Bronchial epithelial cell (primary cell): ENCODE data around the gene CIAO2B. TPM values are rescaled to one million over a fixed set of nuclear protein-coding genes. Genes with fewer than 3 reads are reported as not detected.

Experiments used
- DNase-seq: peaks from one replicate; pipeline ENCODE4 v3.0.0-alpha.2; 2010; ENCODE audit warnings: low read depth
- FAIRE-seq: peaks from 2 replicates; lab custom pipeline; 2011; peaks lifted over from hg19 to GRCh38; lab: Jason Lieb, UNC
- H3K27me3 ChIP-seq: 2 replicates; pipeline ENCODE4 v1.5.1; 2011; ENCODE audit warnings: low read length; ENCODE audit not compliant: control insufficient read depth, insufficient read depth
- H3K36me3 ChIP-seq: 2 replicates; pipeline ENCODE4 v1.5.1; 2011; ENCODE audit warnings: low read length; ENCODE audit not compliant: control insufficient read depth, insufficient read depth
- H3K4me3 ChIP-seq: 2 replicates; pipeline ENCODE4 v1.5.1; 2011; ENCODE audit warnings: mild to moderate bottlenecking, low read depth, low read length, control low read depth
- CTCF ChIP-seq: IDR thresholded peaks from 2 replicates; pipeline ENCODE4 v1.5.1; 2011; ENCODE audit warnings: mild to moderate bottlenecking, moderate library complexity, low read length, control low read depth, inconsistent platforms; ENCODE audit not compliant: insufficient read depth, severe bottlenecking
- total RNA-seq: library from RNA; depleted of rRNA; stranded (reverse); fragments of >200 nt; gene quantifications from 2 replicates; pipeline ENCODE4 v1.2.1, GENCODE V29; 2014

The CIAO2B gene
- total RNA-seq, 1 donor from 2014 or later, result 227 TPM

GRCh38 chr16:66923247-66923731, 10.9 kb downstream of the CIAO2B start:
- DNase-seq, result no peak
- no peak for FAIRE-seq
- no peaks in the 10 kb centered on the region for H3K36me3 ChIP-seq
- peaks cover 1% of the 10 kb centered on the region for H3K27me3 ChIP-seq
- TF ChIP-seq CTCF, result no peak
- H3K4me3 ChIP-seq, result no peak overlapping the region

- FAIRE-seq, result no peak
- TF ChIP-seq CTCF, result no peak
- no peak for DNase-seq
- H3K4me3 ChIP-seq, result no peak overlapping the region
- peaks cover 1% of the 10 kb centered on the region for H3K27me3 ChIP-seq
- H3K36me3 ChIP-seq, result no peaks in the 10 kb centered on the region
Observed at GRCh38 chr16:66921729-66922450, 12.3 kb downstream of the CIAO2B start.

DNA sequence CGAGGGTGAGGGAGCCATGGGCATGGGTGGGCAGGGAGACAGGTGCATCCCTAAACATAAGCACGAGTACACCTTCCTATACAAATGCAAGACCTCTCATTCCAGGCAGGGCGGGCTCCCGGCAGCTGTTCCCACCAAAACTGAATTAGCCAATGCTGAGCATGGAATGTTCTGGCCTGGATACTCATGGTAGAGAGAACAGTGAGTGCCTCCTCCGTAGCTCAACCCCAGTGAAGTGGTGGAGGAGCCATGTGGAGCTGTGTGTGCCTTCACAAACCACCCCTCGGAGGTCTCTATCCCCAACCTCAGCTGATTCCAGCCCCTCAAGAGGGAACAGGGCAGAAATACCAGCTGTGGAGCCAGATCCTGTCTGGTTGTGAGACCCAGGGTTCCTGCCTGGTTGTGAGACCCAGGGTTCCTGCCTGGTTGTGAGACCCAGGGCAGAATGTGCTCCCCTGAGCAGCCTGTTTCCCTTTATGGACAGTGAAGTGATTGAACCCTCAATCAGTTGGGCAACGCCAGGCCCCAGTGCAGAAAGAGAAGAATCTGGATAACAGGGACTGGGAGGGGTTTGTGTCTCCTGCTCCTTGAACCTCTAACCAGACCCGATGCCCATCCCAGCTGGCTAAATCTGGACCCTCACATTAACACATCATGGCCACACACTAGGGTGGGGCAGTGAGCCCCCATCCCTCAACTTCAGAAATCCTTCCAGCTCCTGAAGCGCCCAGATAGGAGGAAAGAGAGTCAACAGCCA, 13.1 kb downstream of the CIAO2B start:
- Histone ChIP-seq H3K4me3 (no peak overlapping the region), H3K27me3 (peaks cover 1% of the 10 kb centered on the region), H3K36me3 (no peaks in the 10 kb centered on the region)
- no peak for TF ChIP-seq CTCF
- FAIRE-seq, result peak; percentile 84
- no peak for DNase-seq

DNA sequence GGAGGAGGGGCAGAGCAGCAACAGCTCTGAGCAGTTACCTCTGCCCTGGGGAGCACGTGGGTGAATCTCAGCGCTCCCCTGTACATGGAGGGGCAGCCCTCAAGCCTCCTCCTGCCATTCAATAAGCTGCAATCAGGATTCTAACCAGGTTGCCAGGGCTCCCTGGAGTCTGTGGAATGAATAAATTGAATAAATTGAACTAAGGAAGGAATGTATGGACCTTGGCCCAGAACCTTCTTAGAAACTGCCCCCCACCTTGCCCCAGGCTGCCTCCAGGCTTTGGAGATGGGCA, 14.0 kb downstream of the CIAO2B start:
- no peak for FAIRE-seq
- no peak overlapping the region for H3K4me3 ChIP-seq
- TF ChIP-seq CTCF, result no peak
- no peaks in the 10 kb centered on the region for H3K36me3 ChIP-seq
- no peak for DNase-seq
- H3K27me3 ChIP-seq, result peaks cover 1% of the 10 kb centered on the region

GRCh38 chr16:66919569-66920298, 14.5 kb downstream of the CIAO2B start:
- no peak for FAIRE-seq
- peaks cover 1% of the 10 kb centered on the region for H3K27me3 ChIP-seq
- no peak for TF ChIP-seq CTCF

More at GRCh38 chr16:66919569-66920298, 14.5 kb downstream of the CIAO2B start:
- no peak for DNase-seq
- Histone ChIP-seq H3K4me3 (no peak overlapping the region), H3K36me3 (no peaks in the 10 kb centered on the region)
